CD14-positive monocyte (primary cell): ENCODE results near the gene ATP5F1D. TPM values are rescaled to one million over a fixed set of nuclear protein-coding genes. Genes with fewer than 3 reads are reported as not detected.

Experiments
- DNase-seq, 3 donors: peaks; one replicate each; pipeline ENCODE4 v3.0.0-alpha.2; 2011 to 2022
- H2AFZ ChIP-seq: 2 replicates; pipeline ENCODE4 v1.6.0; 2012; ENCODE audit warnings: mild to moderate bottlenecking, low read depth, low read length, inconsistent platforms; ENCODE audit not compliant: insufficient read depth, poor library complexity, severe bottlenecking
- H3K27ac ChIP-seq, 2 donors: 1 replicate in 1 of 2; 2 replicates in 1 of 2; pipeline ENCODE4 v1.5.1; 2012 to 2013; ENCODE audit warnings: low read length in 2 of 2, control low read depth in 1 of 2, inconsistent platforms in 1 of 2, low read depth in 1 of 2, mild to moderate bottlenecking in 1 of 2
- H3K27me3 ChIP-seq, 2 donors: one replicate each; pipeline versions ENCODE4 v1.6.0 to v1.6.1; 2011 to 2013; ENCODE audit warnings: low read length in 2 of 2; ENCODE audit not compliant: control insufficient read depth in 2 of 2, insufficient read depth in 2 of 2
- H3K36me3 ChIP-seq, 2 donors: replicated peaks in 1 of 2; 1 replicate in 1 of 2; 2 replicates in 1 of 2; pipeline versions ENCODE4 v1.5.1 to v1.6.1; 2012 to 2013; ENCODE audit warnings: low read length in 2 of 2, control low read depth in 1 of 2, inconsistent platforms in 1 of 2, mild to moderate bottlenecking in 1 of 2; ENCODE audit not compliant: insufficient read depth in 2 of 2, control insufficient read depth in 1 of 2
- H3K4me1 ChIP-seq, 2 donors: 1 replicate in 1 of 2; 2 replicates in 1 of 2; pipeline versions ENCODE4 v1.5.1 to v1.6.1; 2012 to 2013; ENCODE audit warnings: low read length in 2 of 2, control low read depth in 1 of 2, inconsistent platforms in 1 of 2, mild to moderate bottlenecking in 1 of 2, moderate library complexity in 1 of 2; ENCODE audit not compliant: insufficient read depth in 2 of 2, control insufficient read depth in 1 of 2
- H3K4me2 ChIP-seq: replicated peaks from 2 replicates; pipeline ENCODE3; 2012; ENCODE audit warnings: low read length, moderate library complexity, mild to moderate bottlenecking; ENCODE audit not compliant: poor library complexity, severe bottlenecking; ENCODE audit errors: extremely low read depth
- H3K4me3 ChIP-seq, 3 experiments: fragments of 200-600 bp in 1 of 3; sonication (generic) in 1 of 3; replicated peaks in 1 of 3; 1 replicate in 2 of 3; 2 replicates in 1 of 3; pipeline ENCODE4 v1.5.1; 2011 to 2013; ENCODE audit warnings: low read length in 3 of 3, mild to moderate bottlenecking in 3 of 3, control low read depth in 2 of 3, low read depth in 2 of 3, inconsistent platforms in 1 of 3, moderate library complexity in 1 of 3
- H3K79me2 ChIP-seq: 2 replicates; pipeline ENCODE4 v1.6.0; 2012; ENCODE audit warnings: mild to moderate bottlenecking, control low read depth, inconsistent platforms, low read length, moderate library complexity; ENCODE audit not compliant: insufficient read depth
- H3K9ac ChIP-seq: 2 replicates; pipeline ENCODE4 v1.6.0; 2017; ENCODE audit warnings: low read length, mild to moderate bottlenecking; ENCODE audit not compliant: insufficient read depth, poor library complexity, severe bottlenecking
- H3K9me3 ChIP-seq, 2 donors: replicated peaks in 1 of 2; 1 replicate in 1 of 2; 2 replicates in 1 of 2; pipeline versions ENCODE4 v1.5.1 to v1.6.1; 2012 to 2013; ENCODE audit warnings: low read length in 2 of 2, control low read depth in 1 of 2; ENCODE audit not compliant: control insufficient read depth in 1 of 2, insufficient read depth in 1 of 2
- H4K20me1 ChIP-seq: 2 replicates; pipeline ENCODE4 v1.6.0; 2012; ENCODE audit warnings: mild to moderate bottlenecking, low read length, control low read depth, moderate library complexity; ENCODE audit not compliant: insufficient read depth
- H3K27ac Mint-ChIP-seq, 7 donors: one replicate each; pipeline ENCODE4 v1.8.0; 2020; ENCODE audit warnings: mild to moderate bottlenecking in 7 of 7, mixed read lengths in 7 of 7, moderate library complexity in 6 of 7, inconsistent platforms in 2 of 7
- H3K27me3 Mint-ChIP-seq, 3 donors: one replicate each; pipeline ENCODE4 v1.8.0; 2021 to 2022; ENCODE audit warnings: low read depth in 3 of 3, mild to moderate bottlenecking in 3 of 3, mixed read lengths in 3 of 3, moderate library complexity in 3 of 3, inconsistent platforms in 1 of 3
- H3K36me3 Mint-ChIP-seq, 2 donors: one replicate each; pipeline ENCODE4 v1.8.0; 2020; ENCODE audit warnings: mixed read lengths in 2 of 2, inconsistent platforms in 1 of 2, mild to moderate bottlenecking in 1 of 2
- H3K4me1 Mint-ChIP-seq: one replicate; pipeline ENCODE4 v1.8.0; 2020; ENCODE audit warnings: mild to moderate bottlenecking, mixed read lengths
- H3K4me3 Mint-ChIP-seq, 2 donors: one replicate each; pipeline ENCODE4 v1.8.0; 2020; ENCODE audit warnings: mild to moderate bottlenecking in 2 of 2, mixed read lengths in 2 of 2, moderate library complexity in 1 of 2
- H3K9me3 Mint-ChIP-seq, 7 donors: one replicate each; pipeline ENCODE4 v1.8.0; 2020 to 2022; ENCODE audit warnings: mixed read lengths in 7 of 7, mild to moderate bottlenecking in 6 of 7, moderate library complexity in 6 of 7, inconsistent platforms in 2 of 7
- WGBS: methylation state at CpG from one replicate; pipeline ENCODE4 v1.1.5; 2013; ENCODE audit warnings: missing lambda C conversion rate; ENCODE audit not compliant: insufficient coverage; 5-methylcytosine and 5-hydroxymethylcytosine counted together
- intact Hi-C, 2 donors: fragments of 100-400 bp; cut with micrococcal nuclease; formaldehyde crosslinking; loops; one replicate each; pipeline versions ENCODE4 v1.15.0 to v1.15.1; 2023
- polyA plus RNA-seq, 3 donors: library from polyadenylated mRNA; depleted of rRNA in 1 of 3; unstranded in 2 of 3; stranded (reverse) in 1 of 3; fragments of 300-500 nt in 2 of 3; fragments of >200 nt in 1 of 3; fragmentation: Illumina TruSeq in 2 of 3; gene quantifications; 1 replicate in 2 of 3; 2 replicates in 1 of 3; pipeline ENCODE4 v1.2.3, GENCODE V29; 2012 to 2021
- TF ChIP-seq, protein P1 (sequence below): fragments of 200-600 bp; IDR thresholded peaks from one replicate; pipeline ENCODE4 v1.8.0; 2022; ENCODE audit warnings: antibody characterized with exemption, mild to moderate bottlenecking

The ATP5F1D gene
- polyA plus RNA-seq, 3 donors = 122 to 160 (median 143) TPM

DNA sequence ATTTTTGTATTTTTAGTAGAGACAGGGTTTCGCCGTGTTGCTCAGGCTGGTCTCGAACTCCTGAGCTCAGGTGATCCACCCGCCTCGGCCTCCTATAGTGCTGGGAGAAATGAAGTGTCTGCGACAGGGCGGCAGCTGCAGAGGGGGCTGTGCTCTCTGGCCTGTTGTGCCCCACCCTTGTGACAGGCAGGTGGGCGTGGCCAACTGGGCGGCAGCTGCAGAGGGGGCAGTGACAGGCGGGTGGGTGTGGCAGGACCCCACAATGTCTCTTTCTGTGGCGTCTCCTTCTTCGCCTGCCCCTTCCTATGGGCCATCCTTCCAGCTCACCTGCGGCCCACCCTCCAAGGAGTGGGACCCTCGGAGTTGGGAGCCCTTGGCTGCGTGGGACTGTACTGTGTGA lies 24.2 kb upstream of the ATP5F1D start:
- Mint-ChIP-seq H3K27me3 (peaks cover 0 to 3% (median 0%) of the 10 kb centered on the region in 3 donors), H3K4me3 (no peak overlapping the region), H3K9me3 (no peaks in the 10 kb centered on the region), H3K36me3 (peaks cover 15 to 50% of the 10 kb centered on the region in 2 donors), H3K27ac (peak overlapping the region in 3 of 7 donors; percentile 32 to 58 (median 43)), H3K4me1 (peaks cover 16% of the 10 kb centered on the region)
- WGBS = 93% methylated on average over 15 of the region's 15 CpGs
- Histone ChIP-seq H2AFZ (no peak overlapping the region), H3K27me3 (no peaks in the 10 kb centered on the region), H4K20me1 (peaks cover 88% of the 10 kb centered on the region), H3K9me3 (no peaks in the 10 kb centered on the region), H3K4me1 (peaks cover 24 to 25% of the 10 kb centered on the region in 2 donors), H3K79me2 (peaks cover 59% of the 10 kb centered on the region), H3K27ac (no peak overlapping the region), H3K36me3 (peaks cover 26 to 41% of the 10 kb centered on the region in 2 donors), H3K4me2 (no peak overlapping the region), H3K4me3 (no peak overlapping the region), H3K9ac (no peak overlapping the region)
- intact Hi-C loops = no loop called here
- TF ChIP-seq, protein P1, sequence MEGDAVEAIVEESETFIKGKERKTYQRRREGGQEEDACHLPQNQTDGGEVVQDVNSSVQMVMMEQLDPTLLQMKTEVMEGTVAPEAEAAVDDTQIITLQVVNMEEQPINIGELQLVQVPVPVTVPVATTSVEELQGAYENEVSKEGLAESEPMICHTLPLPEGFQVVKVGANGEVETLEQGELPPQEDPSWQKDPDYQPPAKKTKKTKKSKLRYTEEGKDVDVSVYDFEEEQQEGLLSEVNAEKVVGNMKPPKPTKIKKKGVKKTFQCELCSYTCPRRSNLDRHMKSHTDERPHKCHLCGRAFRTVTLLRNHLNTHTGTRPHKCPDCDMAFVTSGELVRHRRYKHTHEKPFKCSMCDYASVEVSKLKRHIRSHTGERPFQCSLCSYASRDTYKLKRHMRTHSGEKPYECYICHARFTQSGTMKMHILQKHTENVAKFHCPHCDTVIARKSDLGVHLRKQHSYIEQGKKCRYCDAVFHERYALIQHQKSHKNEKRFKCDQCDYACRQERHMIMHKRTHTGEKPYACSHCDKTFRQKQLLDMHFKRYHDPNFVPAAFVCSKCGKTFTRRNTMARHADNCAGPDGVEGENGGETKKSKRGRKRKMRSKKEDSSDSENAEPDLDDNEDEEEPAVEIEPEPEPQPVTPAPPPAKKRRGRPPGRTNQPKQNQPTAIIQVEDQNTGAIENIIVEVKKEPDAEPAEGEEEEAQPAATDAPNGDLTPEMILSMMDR = no peak
- no peak for DNase-seq

GRCh38 chr19:1218751-1219567 lies 22.6 kb upstream of the ATP5F1D start:
- no peak overlapping the region for H2AFZ ChIP-seq
- no peak overlapping the region for H3K4me2 ChIP-seq
- H3K4me3 Mint-ChIP-seq = no peak overlapping the region
- no peak for DNase-seq
- peaks cover 51% of the 10 kb centered on the region for H3K79me2 ChIP-seq
- no peaks in the 10 kb centered on the region for H3K27me3 ChIP-seq
- peak overlapping the region in 1 of 2 donors; percentile 31 for H3K27ac ChIP-seq
- H3K9ac ChIP-seq = no peak overlapping the region
- peaks cover 10% of the 10 kb centered on the region in 2 donors for H3K4me1 ChIP-seq
- H3K4me3 ChIP-seq = no peak overlapping the region
- H3K27ac Mint-ChIP-seq = peak overlapping the region in 1 of 7 donors; percentile 15
- TF ChIP-seq, protein P1 = no peak
- H3K36me3 Mint-ChIP-seq = peaks cover 17 to 53% of the 10 kb centered on the region in 2 donors
- H3K36me3 ChIP-seq = peaks cover 36 to 57% of the 10 kb centered on the region in 2 donors
- H3K9me3 ChIP-seq = no peaks in the 10 kb centered on the region
- peaks cover 6% of the 10 kb centered on the region for H3K4me1 Mint-ChIP-seq
- peaks cover 95% of the 10 kb centered on the region for H4K20me1 ChIP-seq
- H3K27me3 Mint-ChIP-seq = peaks cover 0 to 3% (median 0%) of the 10 kb centered on the region in 3 donors
- 92% methylated on average over 29 of the region's 37 CpGs for WGBS
- intact Hi-C loops = no loop called here
- H3K9me3 Mint-ChIP-seq = no peaks in the 10 kb centered on the region
